Measurements from ENCODE around the gene MRPL40. TPM values are rescaled to one million over a fixed set of nuclear protein-coding genes. Genes with fewer than 3 reads are reported as not detected.

Gene MRPL40
- total RNA-seq, 5 donors from 2014 or later (not counting 1 experiment from before 2014, with no cell fraction given), result 12.1 to 16.1 (median 12.3) TPM

GRCh38 chr22:19448739-19449421 is 16.5 kb downstream of the MRPL40 start:
- H3K27me3 Mint-ChIP-seq, result no peaks in the 10 kb centered on the region
- POLR2A ChIA-PET, result no interaction called here
- peaks cover 14% of the 10 kb centered on the region for H3K36me3 Mint-ChIP-seq
- peak overlapping the region; percentile 89 to 95 (median 90) for H3K4me3 Mint-ChIP-seq
- Histone ChIP-seq H3K4me3 (ENCODE audit: control insufficient read depth in 1 of 2, extremely low read depth in 1 of 2, low read length in 1 of 2) (no peak overlapping the region), H3K9me3 (no peaks in the 10 kb centered on the region), H3K27me3 (replicated peaks in 1 of 2; ENCODE audit: control insufficient read depth in 2 of 2, extremely low read depth in 1 of 2, insufficient read depth in 2 of 2, low read length in 1 of 2) (no peaks in the 10 kb centered on the region), H3K36me3 (ENCODE audit: control insufficient read depth in 2 of 2, extremely low read depth in 1 of 2, insufficient read depth in 1 of 2, low read length in 1 of 2) (peaks cover 10 to 34% of the 10 kb centered on the region in 2 donors), H3K4me1 (ENCODE audit: control insufficient read depth in 1 of 2, extremely low read depth in 1 of 2, insufficient read depth in 2 of 2, low read length in 2 of 2) (peaks cover 0 to 35% of the 10 kb centered on the region in 2 experiments), H3K27ac (ENCODE audit: low read length) (no peak overlapping the region)
- peaks cover 41 to 49% (median 45%) of the 10 kb centered on the region in 3 donors for H3K4me1 Mint-ChIP-seq
- WGBS (ENCODE audit: insufficient coverage), result 86% methylated on average over 2 of the region's 5 CpGs
- ATAC-seq (replicated peaks in 1 of 4) (no peak), DNase-seq (no peak)
- CTCF ChIA-PET, result no interaction called here
- H3K27ac Mint-ChIP-seq, result peak overlapping the region in 1 of 2 donors; percentile 94
- no peaks in the 10 kb centered on the region for H3K9me3 Mint-ChIP-seq

GRCh38 chr22:19449422-19449767 is 17.1 kb downstream of the MRPL40 start:
- CTCF ChIA-PET, result no interaction called here
- DNase-seq (no peak), ATAC-seq (replicated peaks in 1 of 4) (no peak)
- Mint-ChIP-seq H3K4me3 (peak overlapping the region in 1 of 3 donors; percentile 32), H3K4me1 (peaks cover 38 to 45% (median 40%) of the 10 kb centered on the region in 3 donors), H3K36me3 (peaks cover 19% of the 10 kb centered on the region), H3K27ac (no peak overlapping the region), H3K9me3 (no peaks in the 10 kb centered on the region), H3K27me3 (no peaks in the 10 kb centered on the region)
- H3K36me3 ChIP-seq (ENCODE audit: control insufficient read depth in 2 of 2, extremely low read depth in 1 of 2, insufficient read depth in 1 of 2, low read length in 1 of 2), result peaks cover 13 to 34% of the 10 kb centered on the region in 2 donors
- H3K9me3 ChIP-seq, result no peaks in the 10 kb centered on the region
- H3K4me3 ChIP-seq (ENCODE audit: control insufficient read depth in 1 of 2, extremely low read depth in 1 of 2, low read length in 1 of 2), result no peak overlapping the region
- no peak overlapping the region for H3K27ac ChIP-seq (ENCODE audit: low read length)
- POLR2A ChIA-PET, result no interaction called here
- WGBS (ENCODE audit: insufficient coverage), result 29% methylated on average over 1 of the region's 2 CpGs
- H3K27me3 ChIP-seq (replicated peaks in 1 of 2; ENCODE audit: control insufficient read depth in 2 of 2, extremely low read depth in 1 of 2, insufficient read depth in 2 of 2, low read length in 1 of 2), result no peaks in the 10 kb centered on the region
- peaks cover 0 to 32% of the 10 kb centered on the region in 2 experiments for H3K4me1 ChIP-seq (ENCODE audit: control insufficient read depth in 1 of 2, extremely low read depth in 1 of 2, insufficient read depth in 2 of 2, low read length in 2 of 2)

GRCh38 chr22:19450363-19451175 is 18.2 kb downstream of the MRPL40 start:
- H3K9me3 ChIP-seq, result no peaks in the 10 kb centered on the region
- H3K4me1 Mint-ChIP-seq, result peaks cover 27 to 33% (median 29%) of the 10 kb centered on the region in 3 donors
- H3K9me3 Mint-ChIP-seq, result no peaks in the 10 kb centered on the region
- ATAC-seq (replicated peaks in 1 of 4) (no peak), DNase-seq (no peak)
- no peak overlapping the region for H3K27ac ChIP-seq (ENCODE audit: low read length)
- ChIA-PET CTCF (interaction anchor here (0.5 to 0.6 kb wide), 2 partner anchors 307 to 499 kb away, joined by 3 to 5 read pairs; no protein-coding TSS in a partner anchor), POLR2A (no interaction called here)
- H3K4me3 Mint-ChIP-seq, result no peak overlapping the region
- no peak overlapping the region for H3K4me3 ChIP-seq (ENCODE audit: control insufficient read depth in 1 of 2, extremely low read depth in 1 of 2, low read length in 1 of 2)
- WGBS (ENCODE audit: insufficient coverage), result 100% methylated on average over 1 of the region's 8 CpGs
- peaks cover 25% of the 10 kb centered on the region for H3K36me3 Mint-ChIP-seq
- no peak overlapping the region for H3K27ac Mint-ChIP-seq
- no peaks in the 10 kb centered on the region for H3K27me3 ChIP-seq (replicated peaks in 1 of 2; ENCODE audit: control insufficient read depth in 2 of 2, extremely low read depth in 1 of 2, insufficient read depth in 2 of 2, low read length in 1 of 2)
- peaks cover 13 to 40% of the 10 kb centered on the region in 2 donors for H3K36me3 ChIP-seq (ENCODE audit: control insufficient read depth in 2 of 2, extremely low read depth in 1 of 2, insufficient read depth in 1 of 2, low read length in 1 of 2)
- no peaks in the 10 kb centered on the region for H3K27me3 Mint-ChIP-seq
- H3K4me1 ChIP-seq (ENCODE audit: control insufficient read depth in 1 of 2, extremely low read depth in 1 of 2, insufficient read depth in 2 of 2, low read length in 2 of 2), result peaks cover 0 to 30% of the 10 kb centered on the region in 2 experiments

GRCh38 chr22:19451570-19451969 is 19.2 kb downstream of the MRPL40 start:
- ATAC-seq (replicated peaks in 1 of 4) (no peak), DNase-seq (no peak)
- ChIA-PET POLR2A (no interaction called here), CTCF (interaction anchor here in 1 of 2 donors (0.6 kb wide), 1 partner anchor 28 kb away, joined by 3 read pairs; the partner anchor contains the start of gene CDC45)
- Mint-ChIP-seq H3K4me3 (no peak overlapping the region), H3K4me1 (peaks cover 19 to 23% (median 23%) of the 10 kb centered on the region in 3 donors), H3K27me3 (no peaks in the 10 kb centered on the region), H3K27ac (peak overlapping the region; percentile 3 to 37), H3K36me3 (peaks cover 34% of the 10 kb centered on the region), H3K9me3 (no peaks in the 10 kb centered on the region)
- H3K9me3 ChIP-seq, result no peaks in the 10 kb centered on the region
- H3K4me1 ChIP-seq (ENCODE audit: control insufficient read depth in 1 of 2, extremely low read depth in 1 of 2, insufficient read depth in 2 of 2, low read length in 2 of 2), result peaks cover 0 to 21% of the 10 kb centered on the region in 2 experiments
- no CpG with 5 or more reads among the region's 4 CpGs for WGBS (ENCODE audit: insufficient coverage)
- no peak overlapping the region for H3K4me3 ChIP-seq (ENCODE audit: control insufficient read depth in 1 of 2, extremely low read depth in 1 of 2, low read length in 1 of 2)
- H3K36me3 ChIP-seq (ENCODE audit: control insufficient read depth in 2 of 2, extremely low read depth in 1 of 2, insufficient read depth in 1 of 2, low read length in 1 of 2), result peaks cover 22 to 49% of the 10 kb centered on the region in 2 donors
- no peak overlapping the region for H3K27ac ChIP-seq (ENCODE audit: low read length)
- no peaks in the 10 kb centered on the region for H3K27me3 ChIP-seq (replicated peaks in 1 of 2; ENCODE audit: control insufficient read depth in 2 of 2, extremely low read depth in 1 of 2, insufficient read depth in 2 of 2, low read length in 1 of 2)

- peaks cover 44% of the 10 kb centered on the region for H3K36me3 Mint-ChIP-seq
Measured at GRCh38 chr22:19453718-19454117, 21.4 kb downstream of the MRPL40 start.

GRCh38 chr22:19454156-19454555 is 21.8 kb downstream of the MRPL40 start:
- H3K36me3 ChIP-seq (ENCODE audit: control insufficient read depth in 2 of 2, extremely low read depth in 1 of 2, insufficient read depth in 1 of 2, low read length in 1 of 2), result peaks cover 26 to 66% of the 10 kb centered on the region in 2 donors
- no peak overlapping the region for H3K27ac Mint-ChIP-seq
- ATAC-seq (replicated peaks in 1 of 4), result no peak
- 84% methylated on average over 3 of the region's 6 CpGs for WGBS (ENCODE audit: insufficient coverage)
- CTCF ChIA-PET, result no interaction called here
- POLR2A ChIA-PET, result no interaction called here
- no peak overlapping the region for H3K27ac ChIP-seq (ENCODE audit: low read length)
- peaks cover 44% of the 10 kb centered on the region for H3K36me3 Mint-ChIP-seq
- no peak for DNase-seq
- H3K9me3 ChIP-seq, result no peaks in the 10 kb centered on the region
- no peaks in the 10 kb centered on the region for H3K27me3 ChIP-seq (replicated peaks in 1 of 2; ENCODE audit: control insufficient read depth in 2 of 2, extremely low read depth in 1 of 2, insufficient read depth in 2 of 2, low read length in 1 of 2)
- no peaks in the 10 kb centered on the region for H3K27me3 Mint-ChIP-seq
- peaks cover 0 to 3% of the 10 kb centered on the region in 2 experiments for H3K4me1 ChIP-seq (ENCODE audit: control insufficient read depth in 1 of 2, extremely low read depth in 1 of 2, insufficient read depth in 2 of 2, low read length in 2 of 2)
- H3K4me3 ChIP-seq (ENCODE audit: control insufficient read depth in 1 of 2, extremely low read depth in 1 of 2, low read length in 1 of 2), result no peak overlapping the region
- peaks cover 3 to 5% (median 5%) of the 10 kb centered on the region in 3 donors for H3K4me1 Mint-ChIP-seq
- H3K9me3 Mint-ChIP-seq, result no peaks in the 10 kb centered on the region
- no peak overlapping the region for H3K4me3 Mint-ChIP-seq

More at GRCh38 chr22:19453718-19454117, 21.4 kb downstream of the MRPL40 start:
- no peaks in the 10 kb centered on the region for H3K27me3 Mint-ChIP-seq
- no peak overlapping the region for H3K27ac Mint-ChIP-seq
- no peaks in the 10 kb centered on the region for H3K9me3 Mint-ChIP-seq
- Histone ChIP-seq H3K27me3 (replicated peaks in 1 of 2; ENCODE audit: control insufficient read depth in 2 of 2, extremely low read depth in 1 of 2, insufficient read depth in 2 of 2, low read length in 1 of 2) (no peaks in the 10 kb centered on the region), H3K36me3 (ENCODE audit: control insufficient read depth in 2 of 2, extremely low read depth in 1 of 2, insufficient read depth in 1 of 2, low read length in 1 of 2) (peaks cover 25 to 65% of the 10 kb centered on the region in 2 donors), H3K27ac (ENCODE audit: low read length) (no peak overlapping the region), H3K4me3 (ENCODE audit: control insufficient read depth in 1 of 2, extremely low read depth in 1 of 2, low read length in 1 of 2) (no peak overlapping the region), H3K4me1 (ENCODE audit: control insufficient read depth in 1 of 2, extremely low read depth in 1 of 2, insufficient read depth in 2 of 2, low read length in 2 of 2) (peaks cover 0 to 7% of the 10 kb centered on the region in 2 experiments), H3K9me3 (no peaks in the 10 kb centered on the region)
- ATAC-seq (replicated peaks in 1 of 4), result no peak
- H3K4me3 Mint-ChIP-seq, result no peak overlapping the region
- H3K4me1 Mint-ChIP-seq, result peaks cover 5 to 7% (median 5%) of the 10 kb centered on the region in 3 donors
- 97% methylated on average over 5 of the region's 5 CpGs for WGBS (ENCODE audit: insufficient coverage)
- DNase-seq, result no peak
- POLR2A ChIA-PET, result no interaction called here
- CTCF ChIA-PET, result interaction anchor here in 1 of 2 donors (0.5 kb wide), 1 partner anchor 673 kb away, joined by 3 read pairs; no protein-coding TSS in a partner anchor

All from T-cell (primary cell).